Measurements from ENCODE around the gene PROB1. TPM values are rescaled to one million over a fixed set of nuclear protein-coding genes. Genes with fewer than 3 reads are reported as not detected.

PROB1 gene
- total and polyA plus RNA-seq, 9 of the 15 experiments (the other 6 are each of a cell fraction or from before 2014, with no cell fraction given), result 0.01 to 1.8 (median 0.47) TPM

DNA sequence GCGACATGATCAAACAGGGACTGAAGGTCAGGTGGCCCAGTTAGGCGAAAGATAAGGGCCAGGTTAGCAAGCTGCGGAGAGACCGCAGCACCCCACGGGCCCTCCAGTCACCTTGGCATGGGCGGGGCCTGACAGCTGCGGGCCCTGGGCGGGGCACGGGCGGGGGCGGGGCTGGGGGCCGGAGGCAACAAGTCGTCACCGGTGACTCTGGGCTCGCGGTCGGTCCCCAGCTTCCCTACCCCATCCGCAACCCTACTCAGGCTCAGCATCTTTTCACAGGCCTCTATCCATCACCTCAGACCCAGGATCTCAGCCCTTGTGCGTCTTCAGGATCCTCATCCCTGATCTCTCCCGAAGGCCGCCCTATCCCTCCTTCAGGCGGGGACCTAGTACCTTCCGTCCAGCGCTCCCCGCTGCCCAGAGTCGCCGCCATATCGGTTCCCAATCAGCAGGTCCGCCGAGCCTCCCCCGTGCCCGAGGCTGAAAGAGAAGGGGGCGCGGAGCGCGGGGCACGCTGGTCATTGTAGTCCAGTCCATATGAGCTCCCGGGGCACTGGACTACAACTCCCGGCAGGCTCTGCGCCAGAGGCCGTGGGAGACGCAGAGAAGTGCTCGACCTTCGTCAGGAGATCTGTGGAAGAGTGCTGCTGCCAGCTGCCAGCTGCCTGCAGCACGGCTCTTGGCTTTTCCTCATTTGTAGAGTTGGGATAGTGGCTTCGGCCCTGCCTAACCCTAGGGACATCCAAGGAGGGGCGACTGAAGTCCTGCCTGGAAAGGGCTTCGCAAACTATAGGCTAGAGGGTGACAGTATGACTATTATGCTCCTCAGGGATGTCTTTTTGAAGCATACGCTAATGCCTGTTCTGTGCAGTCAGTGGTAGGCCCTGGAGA, 44.4 kb upstream of the PROB1 start, which contains the start of gene DNAJC18 (continued):
- TF ChIP-seq PTBP1 (IDR thresholded peaks at IDR 0.05; ENCODE audit: low read depth, low read length) (no peak), RBM34 (IDR thresholded peaks at IDR 0.05; ENCODE audit: borderline replicate concordance, insufficient read depth, low read length) (no peak), MCM2 (IDR thresholded peaks at IDR 0.05; ENCODE audit: low read depth) (no peak), ZKSCAN1 (IDR thresholded peaks at IDR 0.05; ENCODE audit: low read depth, low read length) (no peak), ZNF274 (IDR thresholded peaks at IDR 0.05; ENCODE audit: borderline replicate concordance, low read depth, low read length) (no peak), SREBF2 (CRISPR knock-in tag; IDR thresholded peaks at IDR 0.05) (no peak), ILK (tag; IDR thresholded peaks at IDR 0.05; ENCODE audit: borderline replicate concordance, low read depth) (no peak), MCM5 (IDR thresholded peaks at IDR 0.05; ENCODE audit: low read depth) (no peak), STAT5A (IDR thresholded peaks at IDR 0.05; ENCODE audit: borderline replicate concordance, low read length) (no peak; the same call in 1 of the 2 replicates), SMARCE1 (IDR thresholded peaks at IDR 0.05) (no peak), SAFB2 (IDR thresholded peaks at IDR 0.05; ENCODE audit: borderline replicate concordance, low read depth, low read length, severe bottlenecking) (no peak), ELF1 (tag; IDR thresholded peaks at IDR 0.05) (no peak), ZNF75A (CRISPR knock-in tag; IDR thresholded peaks at IDR 0.05) (peak; percentile 46; the same call in 1 of the 2 replicates)
- TF ChIP-seq, protein P1, sequence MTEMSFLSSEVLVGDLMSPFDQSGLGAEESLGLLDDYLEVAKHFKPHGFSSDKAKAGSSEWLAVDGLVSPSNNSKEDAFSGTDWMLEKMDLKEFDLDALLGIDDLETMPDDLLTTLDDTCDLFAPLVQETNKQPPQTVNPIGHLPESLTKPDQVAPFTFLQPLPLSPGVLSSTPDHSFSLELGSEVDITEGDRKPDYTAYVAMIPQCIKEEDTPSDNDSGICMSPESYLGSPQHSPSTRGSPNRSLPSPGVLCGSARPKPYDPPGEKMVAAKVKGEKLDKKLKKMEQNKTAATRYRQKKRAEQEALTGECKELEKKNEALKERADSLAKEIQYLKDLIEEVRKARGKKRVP (CRISPR knock-in tag; IDR thresholded peaks at IDR 0.05), result no peak
- TF ChIP-seq, protein P2, sequence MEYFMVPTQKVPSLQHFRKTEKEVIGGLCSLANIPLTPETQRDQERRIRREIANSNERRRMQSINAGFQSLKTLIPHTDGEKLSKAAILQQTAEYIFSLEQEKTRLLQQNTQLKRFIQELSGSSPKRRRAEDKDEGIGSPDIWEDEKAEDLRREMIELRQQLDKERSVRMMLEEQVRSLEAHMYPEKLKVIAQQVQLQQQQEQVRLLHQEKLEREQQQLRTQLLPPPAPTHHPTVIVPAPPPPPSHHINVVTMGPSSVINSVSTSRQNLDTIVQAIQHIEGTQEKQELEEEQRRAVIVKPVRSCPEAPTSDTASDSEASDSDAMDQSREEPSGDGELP (CRISPR knock-in tag; IDR thresholded peaks at IDR 0.05; ENCODE audit: borderline replicate concordance), result peak; percentile 92
- TF ChIP-seq, protein P3, sequence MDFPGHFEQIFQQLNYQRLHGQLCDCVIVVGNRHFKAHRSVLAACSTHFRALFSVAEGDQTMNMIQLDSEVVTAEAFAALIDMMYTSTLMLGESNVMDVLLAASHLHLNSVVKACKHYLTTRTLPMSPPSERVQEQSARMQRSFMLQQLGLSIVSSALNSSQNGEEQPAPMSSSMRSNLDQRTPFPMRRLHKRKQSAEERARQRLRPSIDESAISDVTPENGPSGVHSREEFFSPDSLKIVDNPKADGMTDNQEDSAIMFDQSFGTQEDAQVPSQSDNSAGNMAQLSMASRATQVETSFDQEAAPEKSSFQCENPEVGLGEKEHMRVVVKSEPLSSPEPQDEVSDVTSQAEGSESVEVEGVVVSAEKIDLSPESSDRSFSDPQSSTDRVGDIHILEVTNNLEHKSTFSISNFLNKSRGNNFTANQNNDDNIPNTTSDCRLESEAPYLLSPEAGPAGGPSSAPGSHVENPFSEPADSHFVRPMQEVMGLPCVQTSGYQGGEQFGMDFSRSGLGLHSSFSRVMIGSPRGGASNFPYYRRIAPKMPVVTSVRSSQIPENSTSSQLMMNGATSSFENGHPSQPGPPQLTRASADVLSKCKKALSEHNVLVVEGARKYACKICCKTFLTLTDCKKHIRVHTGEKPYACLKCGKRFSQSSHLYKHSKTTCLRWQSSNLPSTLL (IDR thresholded peaks at IDR 0.05), result no peak
- TF ChIP-seq, protein P4, sequence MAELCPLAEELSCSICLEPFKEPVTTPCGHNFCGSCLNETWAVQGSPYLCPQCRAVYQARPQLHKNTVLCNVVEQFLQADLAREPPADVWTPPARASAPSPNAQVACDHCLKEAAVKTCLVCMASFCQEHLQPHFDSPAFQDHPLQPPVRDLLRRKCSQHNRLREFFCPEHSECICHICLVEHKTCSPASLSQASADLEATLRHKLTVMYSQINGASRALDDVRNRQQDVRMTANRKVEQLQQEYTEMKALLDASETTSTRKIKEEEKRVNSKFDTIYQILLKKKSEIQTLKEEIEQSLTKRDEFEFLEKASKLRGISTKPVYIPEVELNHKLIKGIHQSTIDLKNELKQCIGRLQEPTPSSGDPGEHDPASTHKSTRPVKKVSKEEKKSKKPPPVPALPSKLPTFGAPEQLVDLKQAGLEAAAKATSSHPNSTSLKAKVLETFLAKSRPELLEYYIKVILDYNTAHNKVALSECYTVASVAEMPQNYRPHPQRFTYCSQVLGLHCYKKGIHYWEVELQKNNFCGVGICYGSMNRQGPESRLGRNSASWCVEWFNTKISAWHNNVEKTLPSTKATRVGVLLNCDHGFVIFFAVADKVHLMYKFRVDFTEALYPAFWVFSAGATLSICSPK (IDR thresholded peaks at IDR 0.05; ENCODE audit: borderline replicate concordance), result no peak
- TF ChIP-seq, protein P5, sequence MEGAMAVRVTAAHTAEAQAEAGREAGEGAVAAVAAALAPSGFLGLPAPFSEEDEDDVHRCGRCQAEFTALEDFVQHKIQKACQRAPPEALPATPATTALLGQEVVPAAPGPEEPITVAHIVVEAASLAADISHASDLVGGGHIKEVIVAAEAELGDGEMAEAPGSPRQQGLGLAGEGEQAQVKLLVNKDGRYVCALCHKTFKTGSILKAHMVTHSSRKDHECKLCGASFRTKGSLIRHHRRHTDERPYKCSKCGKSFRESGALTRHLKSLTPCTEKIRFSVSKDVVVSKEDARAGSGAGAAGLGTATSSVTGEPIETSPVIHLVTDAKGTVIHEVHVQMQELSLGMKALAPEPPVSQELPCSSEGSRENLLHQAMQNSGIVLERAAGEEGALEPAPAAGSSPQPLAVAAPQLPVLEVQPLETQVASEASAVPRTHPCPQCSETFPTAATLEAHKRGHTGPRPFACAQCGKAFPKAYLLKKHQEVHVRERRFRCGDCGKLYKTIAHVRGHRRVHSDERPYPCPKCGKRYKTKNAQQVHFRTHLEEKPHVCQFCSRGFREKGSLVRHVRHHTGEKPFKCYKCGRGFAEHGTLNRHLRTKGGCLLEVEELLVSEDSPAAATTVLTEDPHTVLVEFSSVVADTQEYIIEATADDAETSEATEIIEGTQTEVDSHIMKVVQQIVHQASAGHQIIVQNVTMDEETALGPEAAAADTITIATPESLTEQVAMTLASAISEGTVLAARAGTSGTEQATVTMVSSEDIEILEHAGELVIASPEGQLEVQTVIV (CRISPR knock-in tag; IDR thresholded peaks at IDR 0.05; ENCODE audit: borderline replicate concordance), result no peak
